Measurements from ENCODE around the gene RAB11B.

RAB11B gene

DNA sequence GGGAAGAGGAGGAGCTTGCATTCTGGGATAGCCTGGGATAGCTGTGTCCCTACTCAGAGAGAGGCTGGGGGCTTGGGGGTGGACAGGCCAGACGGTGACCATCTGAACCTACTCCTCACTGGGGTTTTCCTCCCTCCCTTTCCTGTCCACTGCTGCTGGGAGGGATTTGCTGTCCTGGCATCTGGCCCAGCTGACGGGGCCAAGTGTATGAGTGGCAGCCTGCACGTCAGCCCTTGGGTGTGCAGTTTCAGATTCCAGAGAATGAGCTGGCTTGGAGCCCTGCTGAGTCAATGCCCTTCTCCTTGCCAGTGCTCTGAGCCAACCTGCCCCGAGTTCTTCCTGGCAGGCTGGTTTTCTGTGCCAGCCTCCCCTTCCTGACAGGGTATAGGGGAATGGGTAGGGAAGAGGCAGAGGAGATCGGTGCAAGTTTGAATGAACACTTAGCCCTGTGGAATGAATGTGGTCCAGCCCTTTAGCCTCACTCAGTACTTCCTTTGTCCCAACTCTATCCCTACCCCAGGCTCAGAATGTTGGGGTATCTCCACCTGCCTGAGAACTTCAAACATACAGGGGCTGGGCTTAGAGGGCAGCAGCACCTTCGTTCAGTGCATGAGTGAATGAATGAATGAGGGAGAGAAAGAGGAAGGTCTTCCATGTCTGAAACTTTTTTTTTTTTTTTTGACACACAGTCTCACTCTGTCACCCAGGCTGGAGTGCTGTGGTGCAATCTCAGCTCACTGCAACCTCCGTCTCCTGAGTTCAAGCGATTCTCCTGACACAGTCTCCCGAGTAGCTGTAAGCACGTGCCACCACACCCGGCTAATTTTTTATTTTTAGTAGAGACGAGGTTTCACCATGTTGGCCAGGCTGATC lies 28.0 kb upstream of the RAB11B start:
- TF ChIP-seq, protein P1, sequence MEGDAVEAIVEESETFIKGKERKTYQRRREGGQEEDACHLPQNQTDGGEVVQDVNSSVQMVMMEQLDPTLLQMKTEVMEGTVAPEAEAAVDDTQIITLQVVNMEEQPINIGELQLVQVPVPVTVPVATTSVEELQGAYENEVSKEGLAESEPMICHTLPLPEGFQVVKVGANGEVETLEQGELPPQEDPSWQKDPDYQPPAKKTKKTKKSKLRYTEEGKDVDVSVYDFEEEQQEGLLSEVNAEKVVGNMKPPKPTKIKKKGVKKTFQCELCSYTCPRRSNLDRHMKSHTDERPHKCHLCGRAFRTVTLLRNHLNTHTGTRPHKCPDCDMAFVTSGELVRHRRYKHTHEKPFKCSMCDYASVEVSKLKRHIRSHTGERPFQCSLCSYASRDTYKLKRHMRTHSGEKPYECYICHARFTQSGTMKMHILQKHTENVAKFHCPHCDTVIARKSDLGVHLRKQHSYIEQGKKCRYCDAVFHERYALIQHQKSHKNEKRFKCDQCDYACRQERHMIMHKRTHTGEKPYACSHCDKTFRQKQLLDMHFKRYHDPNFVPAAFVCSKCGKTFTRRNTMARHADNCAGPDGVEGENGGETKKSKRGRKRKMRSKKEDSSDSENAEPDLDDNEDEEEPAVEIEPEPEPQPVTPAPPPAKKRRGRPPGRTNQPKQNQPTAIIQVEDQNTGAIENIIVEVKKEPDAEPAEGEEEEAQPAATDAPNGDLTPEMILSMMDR (IDR thresholded peaks at IDR 0.05): no peak
- H3K27ac ChIP-seq: no peak overlapping the region
- H3K4me1 ChIP-seq (ENCODE audit: control insufficient read depth in 1 of 2, insufficient read depth in 1 of 2, low read depth in 1 of 2, low read length in 1 of 2): peaks cover 8 to 12% of the 10 kb centered on the region in 2 experiments
- H3K9me3 ChIP-seq: no peaks in the 10 kb centered on the region
- no peaks in the 10 kb centered on the region for H3K36me3 ChIP-seq
- no peak overlapping the region for H3K4me3 ChIP-seq (ENCODE audit: low read depth in 1 of 2, low read length in 1 of 2)
- peaks cover 69% of the 10 kb centered on the region for H3K27me3 ChIP-seq

GRCh38 chr19:8363803-8364771 lies 26.1 kb upstream of the RAB11B start, which contains the start of gene ANGPTL4:
Gene ANGPTL4, plus strand, starts transcription at chr19:8364155. Its CDS starts 167 bp downstream, at chr19:8364322.
- H3K27me3 ChIP-seq: peaks cover 88% of the 10 kb centered on the region
- H3K4me3 ChIP-seq (ENCODE audit: low read depth in 1 of 2, low read length in 1 of 2): no peak within 1 kb of the TSS
- no peaks in the 10 kb centered on the region for H3K9me3 ChIP-seq
- H3K4me1 ChIP-seq (ENCODE audit: control insufficient read depth in 1 of 2, insufficient read depth in 1 of 2, low read depth in 1 of 2, low read length in 1 of 2): peaks cover 8 to 12% of the 10 kb centered on the region in 2 experiments
- H3K27ac ChIP-seq: no peak within 1 kb of the TSS
- no peaks in the 10 kb centered on the region for H3K36me3 ChIP-seq
- TF ChIP-seq, protein P1 (IDR thresholded peaks at IDR 0.05): no peak

GRCh38 chr19:8366121-8366581 lies 24.0 kb upstream of the RAB11B start:
- Histone ChIP-seq H3K36me3 (no peaks in the 10 kb centered on the region), H3K27ac (no peak overlapping the region), H3K4me1 (ENCODE audit: control insufficient read depth in 1 of 2, insufficient read depth in 1 of 2, low read depth in 1 of 2, low read length in 1 of 2) (peaks cover 8 to 12% of the 10 kb centered on the region in 2 experiments), H3K27me3 (peaks cover 80% of the 10 kb centered on the region), H3K9me3 (no peaks in the 10 kb centered on the region), H3K4me3 (ENCODE audit: low read depth in 1 of 2, low read length in 1 of 2) (no peak overlapping the region)
- TF ChIP-seq, protein P1 (IDR thresholded peaks at IDR 0.05): no peak

- H3K36me3 ChIP-seq: no peaks in the 10 kb centered on the region
- no peak overlapping the region for H3K27ac ChIP-seq
- no peaks in the 10 kb centered on the region for H3K9me3 ChIP-seq
- peaks cover 72% of the 10 kb centered on the region for H3K27me3 ChIP-seq
- no peak overlapping the region for H3K4me3 ChIP-seq (ENCODE audit: low read depth in 1 of 2, low read length in 1 of 2)
- TF ChIP-seq, protein P1 (IDR thresholded peaks at IDR 0.05): no peak
- H3K4me1 ChIP-seq (ENCODE audit: control insufficient read depth in 1 of 2, insufficient read depth in 1 of 2, low read depth in 1 of 2, low read length in 1 of 2): peaks cover 8 to 12% of the 10 kb centered on the region in 2 experiments
Measured at GRCh38 chr19:8366961-8367326, 23.2 kb upstream of the RAB11B start.

- Histone ChIP-seq H3K27me3 (peaks cover 67% of the 10 kb centered on the region), H3K36me3 (no peaks in the 10 kb centered on the region), H3K4me3 (ENCODE audit: low read depth in 1 of 2, low read length in 1 of 2) (no peak overlapping the region), H3K9me3 (no peaks in the 10 kb centered on the region), H3K4me1 (ENCODE audit: control insufficient read depth in 1 of 2, insufficient read depth in 1 of 2, low read depth in 1 of 2, low read length in 1 of 2) (peaks cover 8 to 12% of the 10 kb centered on the region in 2 experiments), H3K27ac (no peak overlapping the region)
- TF ChIP-seq, protein P1 (IDR thresholded peaks at IDR 0.05): no peak
Measured at GRCh38 chr19:8367327-8368001, 22.7 kb upstream of the RAB11B start.
